Keratinocyte (primary cell): ENCODE measurements around the gene BID. TPM values are rescaled to one million over a fixed set of nuclear protein-coding genes. Genes with fewer than 3 reads are reported as not detected.

ENCODE experiments used
- DNase-seq: peaks from one replicate; pipeline ENCODE4 v3.0.0-alpha.2; 2011; ENCODE audit warnings: low read depth, missing footprints, low spot score
- FAIRE-seq: peaks from 2 replicates; lab custom pipeline; 2011; peaks lifted over from hg19 to GRCh38; lab: Jason Lieb, UNC
- H2AFZ ChIP-seq: 2 replicates; pipeline ENCODE4 v1.6.0; 2012; ENCODE audit warnings: low read length, control low read depth, inconsistent platforms; ENCODE audit not compliant: control insufficient read depth
- H3K27ac ChIP-seq: 2 replicates; pipeline ENCODE4 v1.5.1; 2011; ENCODE audit warnings: low read length; ENCODE audit not compliant: control insufficient read depth, insufficient read depth
- H3K27me3 ChIP-seq: 3 replicates; pipeline ENCODE4 v1.6.0; 2011; ENCODE audit warnings: low read length; ENCODE audit not compliant: control insufficient read depth, insufficient read depth; ENCODE audit errors: extremely low read depth
- H3K36me3 ChIP-seq, 2 experiments: 2 replicates in 1 of 2; 3 replicates in 1 of 2; pipeline ENCODE4 v1.5.1; 2011; ENCODE audit warnings: low read length in 2 of 2, mild to moderate bottlenecking in 1 of 2; ENCODE audit not compliant: control insufficient read depth in 2 of 2, insufficient read depth in 2 of 2; ENCODE audit errors: extremely low read depth in 1 of 2
- H3K4me1 ChIP-seq: 3 replicates; pipeline ENCODE4 v1.5.1; 2011; ENCODE audit warnings: low read length; ENCODE audit not compliant: control insufficient read depth, insufficient read depth; ENCODE audit errors: extremely low read depth
- H3K4me2 ChIP-seq: 3 replicates; pipeline ENCODE4 v1.6.0; 2011; ENCODE audit warnings: low read depth, low read length; ENCODE audit not compliant: control insufficient read depth, insufficient read depth; ENCODE audit errors: extremely low read depth
- H3K4me3 ChIP-seq, 3 experiments: fragments of 200-600 bp in 1 of 3; sonication (generic) in 1 of 3; 2 replicates in 2 of 3; 3 replicates in 1 of 3; pipeline ENCODE4 v1.5.1; 2011 to 2016; ENCODE audit warnings: low read length in 3 of 3, mild to moderate bottlenecking in 3 of 3, control low read depth in 2 of 3, inconsistent platforms in 1 of 3, low read depth in 1 of 3, mixed read lengths in 1 of 3, mixed run types in 1 of 3, moderate library complexity in 1 of 3; ENCODE audit not compliant: control insufficient read depth in 2 of 3, insufficient read depth in 2 of 3; ENCODE audit errors: extremely low read depth in 1 of 3
- H3K79me2 ChIP-seq: 2 replicates; pipeline ENCODE4 v1.6.0; 2012; ENCODE audit warnings: low read length; ENCODE audit not compliant: control insufficient read depth, insufficient read depth
- H3K9ac ChIP-seq: 3 replicates; pipeline ENCODE4 v1.6.0; 2011; ENCODE audit warnings: low read length; ENCODE audit not compliant: control insufficient read depth, insufficient read depth; ENCODE audit errors: extremely low read depth
- H3K9me1 ChIP-seq: 3 replicates; pipeline ENCODE4 v1.6.0; 2011; ENCODE audit warnings: low read length; ENCODE audit not compliant: control insufficient read depth, insufficient read depth; ENCODE audit errors: extremely low read depth
- H3K9me3 ChIP-seq: 2 replicates; pipeline ENCODE4 v1.5.1; 2012; ENCODE audit warnings: low read depth, low read length; ENCODE audit not compliant: control insufficient read depth
- H4K20me1 ChIP-seq: 3 replicates; pipeline ENCODE4 v1.6.0; 2011; ENCODE audit warnings: low read length; ENCODE audit not compliant: control insufficient read depth, insufficient read depth; ENCODE audit errors: extremely low read depth
- EZH2 ChIP-seq: IDR thresholded peaks from one replicate; pipeline ENCODE4 v1.6.1; 2012; ENCODE audit warnings: inconsistent platforms, mild to moderate bottlenecking, low read length, moderate library complexity
- dilution Hi-C: fragments of 300-500 bp; cut with MboI; formaldehyde crosslinking; loops from one replicate; pipeline ENCODE4 v1.7.0; 2020; ENCODE audit warnings: low sequenced_read_pairs; ENCODE audit not compliant: extremely low pct_ligation_motif_present
- polyA plus RNA-seq, 5 experiments: library from polyadenylated mRNA; depleted of rRNA in 3 of 5; stranded (reverse) in 3 of 5; stranded (forward) in 1 of 5; unstranded in 1 of 5; fragments of >200 nt; gene quantifications; 1 replicate in 1 of 5; 2 replicates in 3 of 5; 3 replicates in 1 of 5; pipeline versions ENCODE4 v1.2.1 to v1.2.3, GENCODE V29; 2011 to 2012; ENCODE audit warnings: missing spikeins in 2 of 5, low read depth in 1 of 5, low replicate concordance in 1 of 5
- TF ChIP-seq, protein P1 (sequence below), 3 experiments: IDR thresholded peaks in 1 of 3; conservative IDR thresholded peaks in 1 of 3; optimal IDR thresholded peaks in 1 of 3; 2 replicates in 2 of 3; 3 replicates in 1 of 3; pipeline versions ENCODE3 to v1.5.1; 2011; ENCODE audit warnings: low read length in 3 of 3, mild to moderate bottlenecking in 3 of 3, moderate library complexity in 2 of 3, control low read depth in 1 of 3, inconsistent platforms in 1 of 3; ENCODE audit not compliant: insufficient read depth in 2 of 3; ENCODE audit errors: extremely low read depth in 1 of 3

Gene BID
- polyA plus RNA-seq, 1 donor (not counting 4 experiments of a cell fraction or from before 2014, with no cell fraction given): 46.0 TPM

DNA sequence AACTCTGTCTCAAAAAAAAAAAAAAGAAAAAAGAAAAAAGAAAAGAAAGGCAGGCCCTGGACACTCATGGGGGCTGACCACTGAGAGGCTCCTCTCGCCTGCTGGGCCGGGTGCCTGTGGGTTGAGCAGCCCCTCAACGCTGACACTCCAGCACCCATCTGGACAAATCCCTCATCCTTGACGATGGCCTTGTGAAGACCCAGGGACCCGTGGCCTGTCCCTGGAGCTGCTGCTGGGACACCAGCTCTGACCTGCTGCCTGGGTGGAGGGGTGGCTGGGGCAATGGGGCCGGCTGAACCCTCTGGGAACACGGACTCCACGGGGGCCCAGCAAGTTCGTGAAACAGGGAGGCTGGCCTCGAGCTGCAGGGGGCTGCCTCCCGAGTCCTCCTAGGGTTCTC lies 10.5 kb upstream of the BID start:
- Histone ChIP-seq H3K79me2 (no peaks in the 10 kb centered on the region), H3K27ac (no peak overlapping the region), H3K27me3 (no peaks in the 10 kb centered on the region), H3K4me1 (peaks cover 29% of the 10 kb centered on the region), H3K9me3 (no peaks in the 10 kb centered on the region), H3K36me3 (peaks cover 7 to 13% of the 10 kb centered on the region in 2 experiments), H2AFZ (no peak overlapping the region), H3K4me2 (no peak overlapping the region), H3K4me3 (no peak overlapping the region), H3K9me1 (peaks cover 5% of the 10 kb centered on the region), H4K20me1 (no peaks in the 10 kb centered on the region), H3K9ac (no peak overlapping the region)
- TF ChIP-seq, protein P1, sequence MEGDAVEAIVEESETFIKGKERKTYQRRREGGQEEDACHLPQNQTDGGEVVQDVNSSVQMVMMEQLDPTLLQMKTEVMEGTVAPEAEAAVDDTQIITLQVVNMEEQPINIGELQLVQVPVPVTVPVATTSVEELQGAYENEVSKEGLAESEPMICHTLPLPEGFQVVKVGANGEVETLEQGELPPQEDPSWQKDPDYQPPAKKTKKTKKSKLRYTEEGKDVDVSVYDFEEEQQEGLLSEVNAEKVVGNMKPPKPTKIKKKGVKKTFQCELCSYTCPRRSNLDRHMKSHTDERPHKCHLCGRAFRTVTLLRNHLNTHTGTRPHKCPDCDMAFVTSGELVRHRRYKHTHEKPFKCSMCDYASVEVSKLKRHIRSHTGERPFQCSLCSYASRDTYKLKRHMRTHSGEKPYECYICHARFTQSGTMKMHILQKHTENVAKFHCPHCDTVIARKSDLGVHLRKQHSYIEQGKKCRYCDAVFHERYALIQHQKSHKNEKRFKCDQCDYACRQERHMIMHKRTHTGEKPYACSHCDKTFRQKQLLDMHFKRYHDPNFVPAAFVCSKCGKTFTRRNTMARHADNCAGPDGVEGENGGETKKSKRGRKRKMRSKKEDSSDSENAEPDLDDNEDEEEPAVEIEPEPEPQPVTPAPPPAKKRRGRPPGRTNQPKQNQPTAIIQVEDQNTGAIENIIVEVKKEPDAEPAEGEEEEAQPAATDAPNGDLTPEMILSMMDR (optimal IDR thresholded peaks at IDR 0.05 in 1 of 3, IDR thresholded peaks at IDR 0.05 in 1 of 3, conservative IDR thresholded peaks at IDR 0.05 in 1 of 3; ENCODE audit: extremely low read depth in 1 of 3, insufficient read depth in 2 of 3, low read length in 3 of 3): no peak
- no peak for TF ChIP-seq EZH2
- DNase-seq (no peak), FAIRE-seq (no peak)
- dilution Hi-C loops: no loop called here

DNA sequence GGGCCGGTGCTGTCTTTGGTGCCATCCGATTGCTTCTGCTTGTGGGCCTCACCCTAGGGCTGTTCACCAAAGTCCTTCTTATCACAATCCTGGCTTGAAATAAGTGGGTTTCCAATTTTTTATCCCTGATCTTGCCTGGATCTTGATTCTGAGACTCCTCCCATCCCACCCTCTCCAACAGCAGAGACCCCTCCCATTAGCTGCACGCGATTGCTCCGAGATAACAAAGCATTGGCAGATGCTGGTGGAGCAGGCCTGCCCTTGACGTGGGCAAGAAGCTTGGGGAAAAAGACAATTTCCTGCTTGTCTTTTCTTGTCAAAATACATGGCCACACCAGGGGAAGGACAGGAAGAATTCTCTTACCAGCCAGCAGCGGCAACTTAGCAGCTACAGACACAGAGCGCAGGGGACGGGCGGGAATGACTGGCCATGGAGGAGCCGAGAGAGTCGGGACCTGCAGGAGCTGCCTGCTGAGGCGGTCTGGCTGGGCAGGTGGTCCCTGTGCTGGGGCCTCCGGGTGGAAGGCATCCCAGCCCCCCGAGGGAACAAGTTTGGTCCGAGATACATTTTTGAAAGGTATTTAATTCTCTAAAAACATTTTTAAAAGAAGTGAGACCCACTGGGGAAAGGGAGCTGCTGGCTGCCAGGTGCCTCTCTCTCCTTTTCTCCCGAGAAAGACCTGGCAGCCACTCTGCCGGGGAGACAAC lies 9.7 kb upstream of the BID start:
- H3K4me2 ChIP-seq: no peak overlapping the region
- no peaks in the 10 kb centered on the region for H3K9me3 ChIP-seq
- DNase-seq (no peak), FAIRE-seq (no peak)
- no peaks in the 10 kb centered on the region for H3K27me3 ChIP-seq
- H2AFZ ChIP-seq: no peak overlapping the region
- no peaks in the 10 kb centered on the region for H4K20me1 ChIP-seq
- H3K9ac ChIP-seq: no peak overlapping the region
- H3K79me2 ChIP-seq: no peaks in the 10 kb centered on the region
- no peak overlapping the region for H3K4me3 ChIP-seq
- H3K9me1 ChIP-seq: peaks cover 5% of the 10 kb centered on the region
- H3K36me3 ChIP-seq: peaks cover under 1 to 9% of the 10 kb centered on the region in 2 experiments
- TF ChIP-seq, protein P1 (optimal IDR thresholded peaks at IDR 0.05 in 1 of 3, IDR thresholded peaks at IDR 0.05 in 1 of 3, conservative IDR thresholded peaks at IDR 0.05 in 1 of 3; ENCODE audit: extremely low read depth in 1 of 3, insufficient read depth in 2 of 3, low read length in 3 of 3): no peak
- no peak for TF ChIP-seq EZH2
- dilution Hi-C loops: no loop called here
- no peak overlapping the region for H3K27ac ChIP-seq
- peaks cover 29% of the 10 kb centered on the region for H3K4me1 ChIP-seq
